ENCODE measurements around the gene PDE4C. TPM values are rescaled to one million over a fixed set of nuclear protein-coding genes. Genes with fewer than 3 reads are reported as not detected.

The PDE4C gene
- total RNA-seq, 2 experiments from 2014 or later, result 1.4 TPM; not detected in 1

DNA sequence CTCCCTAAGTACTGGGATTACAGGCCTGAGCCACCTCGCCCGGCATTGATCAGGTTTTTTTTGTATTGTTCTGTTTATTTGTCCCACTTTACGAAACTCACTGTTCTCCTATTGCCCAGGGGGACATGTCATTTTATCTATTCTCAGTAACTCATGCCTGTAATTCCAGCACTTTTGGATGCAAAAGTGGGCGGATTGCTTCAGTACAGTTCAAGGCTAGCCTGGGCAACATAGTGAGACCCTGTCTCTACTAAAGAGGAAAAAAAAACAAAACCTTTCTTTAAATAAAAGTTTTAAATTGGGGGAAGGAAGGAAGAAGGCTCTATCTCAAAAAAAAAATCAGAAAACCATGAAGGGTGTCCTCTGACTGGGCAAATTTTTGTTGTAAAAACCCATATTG, 36.0 kb downstream of the PDE4C start:
- Histone ChIP-seq H3K4me1 (ENCODE audit: insufficient read depth, low read length, poor library complexity, severe bottlenecking) (peaks cover 35% of the 10 kb centered on the region), H3K4me2 (ENCODE audit: low read length) (no peak overlapping the region), H3K4me3 (ENCODE audit: low read depth, low read length, poor library complexity, severe bottlenecking) (no peak overlapping the region), H3K27ac (ENCODE audit: low read depth, low read length, poor library complexity, severe bottlenecking) (no peak overlapping the region), H2AFZ (ENCODE audit: low read length) (no peak overlapping the region), H3K9me2 (ENCODE audit: insufficient read depth, low read length) (no peaks in the 10 kb centered on the region), H3K79me2 (ENCODE audit: insufficient read depth, low read depth, low read length) (peaks cover 8% of the 10 kb centered on the region; the same call in 1 of the 2 replicates), H3K9me3 (ENCODE audit: low read length) (no peaks in the 10 kb centered on the region), H4K20me1 (ENCODE audit: insufficient read depth, low read length) (0 out of 2 replicates have a peak, but pooled peaks cover 12% of the 10 kb centered on the region), H3K36me3 (ENCODE audit: insufficient read depth, low read length) (no peaks in the 10 kb centered on the region)
- DNase-seq (ENCODE audit: low spot score), result no peak
- CTCF ChIA-PET (ENCODE audit: unreplicated experiment), result no interaction called here
- TF ChIP-seq, protein P1, sequence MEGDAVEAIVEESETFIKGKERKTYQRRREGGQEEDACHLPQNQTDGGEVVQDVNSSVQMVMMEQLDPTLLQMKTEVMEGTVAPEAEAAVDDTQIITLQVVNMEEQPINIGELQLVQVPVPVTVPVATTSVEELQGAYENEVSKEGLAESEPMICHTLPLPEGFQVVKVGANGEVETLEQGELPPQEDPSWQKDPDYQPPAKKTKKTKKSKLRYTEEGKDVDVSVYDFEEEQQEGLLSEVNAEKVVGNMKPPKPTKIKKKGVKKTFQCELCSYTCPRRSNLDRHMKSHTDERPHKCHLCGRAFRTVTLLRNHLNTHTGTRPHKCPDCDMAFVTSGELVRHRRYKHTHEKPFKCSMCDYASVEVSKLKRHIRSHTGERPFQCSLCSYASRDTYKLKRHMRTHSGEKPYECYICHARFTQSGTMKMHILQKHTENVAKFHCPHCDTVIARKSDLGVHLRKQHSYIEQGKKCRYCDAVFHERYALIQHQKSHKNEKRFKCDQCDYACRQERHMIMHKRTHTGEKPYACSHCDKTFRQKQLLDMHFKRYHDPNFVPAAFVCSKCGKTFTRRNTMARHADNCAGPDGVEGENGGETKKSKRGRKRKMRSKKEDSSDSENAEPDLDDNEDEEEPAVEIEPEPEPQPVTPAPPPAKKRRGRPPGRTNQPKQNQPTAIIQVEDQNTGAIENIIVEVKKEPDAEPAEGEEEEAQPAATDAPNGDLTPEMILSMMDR (conservative IDR thresholded peaks at IDR 0.05; ENCODE audit: low read length), result no peak
- TF ChIP-seq EZH2phosphoT487 (IDR thresholded peaks at IDR 0.05; ENCODE audit: borderline replicate concordance, low read depth, low read length), result no peak
- intact Hi-C loops (cut with micrococcal nuclease; ENCODE audit: unreplicated experiment), result no loop called here
- BruUV-seq (replicated peaks), result no TSS peak
- POLR2A ChIA-PET, result interaction anchor here (0.7 kb wide), 1 partner anchor 54 kb away, joined by 4 read pairs; no protein-coding TSS in a partner anchor

DNA sequence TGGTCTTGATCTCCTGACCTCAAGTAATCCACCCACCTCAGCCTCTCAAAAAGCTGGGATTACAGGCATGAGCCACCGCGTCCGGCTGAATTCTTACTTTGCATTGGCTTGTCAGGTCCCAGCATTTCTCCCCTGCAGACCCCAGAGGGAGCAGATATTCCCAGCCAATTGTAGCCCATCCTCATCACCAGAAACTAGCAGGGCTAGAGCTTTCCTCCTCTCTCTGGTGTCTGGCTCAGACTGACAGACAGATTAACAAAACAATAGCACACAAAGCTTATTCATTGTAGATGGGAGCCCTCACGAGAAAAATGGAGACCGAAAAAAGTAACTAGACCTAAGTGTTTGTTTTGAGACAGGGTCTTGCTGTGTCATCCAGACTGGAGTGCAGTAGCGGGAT, 40.7 kb downstream of the PDE4C start:
- BruUV-seq (replicated peaks), result no TSS peak
- Histone ChIP-seq H3K9me2 (ENCODE audit: insufficient read depth, low read length) (no peaks in the 10 kb centered on the region), H3K79me2 (ENCODE audit: insufficient read depth, low read depth, low read length) (no peaks in the 10 kb centered on the region), H3K27ac (ENCODE audit: low read depth, low read length, poor library complexity, severe bottlenecking) (no peak overlapping the region), H3K9me3 (ENCODE audit: low read length) (no peaks in the 10 kb centered on the region), H3K4me3 (ENCODE audit: low read depth, low read length, poor library complexity, severe bottlenecking) (no peak overlapping the region), H3K4me2 (ENCODE audit: low read length) (no peak overlapping the region), H4K20me1 (ENCODE audit: insufficient read depth, low read length) (no peaks in the 10 kb centered on the region), H3K4me1 (ENCODE audit: insufficient read depth, low read length, poor library complexity, severe bottlenecking) (peaks cover 22% of the 10 kb centered on the region), H2AFZ (ENCODE audit: low read length) (no peak overlapping the region), H3K36me3 (ENCODE audit: insufficient read depth, low read length) (peaks cover 6% of the 10 kb centered on the region; the same call in 1 of the 2 replicates)
- POLR2A ChIA-PET, result interaction anchor here (0.7 kb wide), 2 partner anchors 18 to 21 kb away, joined by 3 to 6 read pairs; partner anchors contain the start of gene RAB3A
- TF ChIP-seq EZH2phosphoT487 (IDR thresholded peaks at IDR 0.05; ENCODE audit: borderline replicate concordance, low read depth, low read length), result no peak
- TF ChIP-seq, protein P1 (conservative IDR thresholded peaks at IDR 0.05; ENCODE audit: low read length), result no peak
- intact Hi-C loops (cut with micrococcal nuclease; ENCODE audit: unreplicated experiment), result no loop called here
- CTCF ChIA-PET (ENCODE audit: unreplicated experiment), result no interaction called here
- DNase-seq (ENCODE audit: low spot score), result no peak

DNA sequence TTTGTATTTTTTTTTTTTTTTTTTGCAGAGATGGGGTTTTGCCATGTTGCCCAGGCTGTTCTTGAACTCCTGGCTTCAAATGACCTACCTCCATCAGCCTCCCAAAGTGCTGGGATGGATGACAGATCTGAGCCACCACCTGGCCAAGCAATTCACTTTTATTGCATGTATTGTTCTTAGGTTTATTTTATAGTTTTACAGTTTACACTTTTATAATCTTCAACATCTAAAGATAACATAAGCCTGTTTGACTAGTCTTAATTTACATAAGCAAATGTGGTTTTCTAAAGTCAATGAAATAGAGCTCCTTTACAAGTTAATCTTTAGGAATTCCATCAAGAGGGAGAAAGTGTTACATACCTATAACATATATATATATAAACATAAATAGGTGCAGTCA, 42.7 kb downstream of the PDE4C start:
- POLR2A ChIA-PET, result interaction anchor here (0.6 kb wide), 1 partner anchor 138 kb away, joined by 3 read pairs; no protein-coding TSS in a partner anchor
- no peaks in the 10 kb centered on the region for H4K20me1 ChIP-seq (ENCODE audit: insufficient read depth, low read length)

More for the DNA sequence above, 42.7 kb downstream of the PDE4C start:
- H3K4me1 ChIP-seq (ENCODE audit: insufficient read depth, low read length, poor library complexity, severe bottlenecking), result peaks cover 25% of the 10 kb centered on the region
- TSS peak; percentile 54 for BruUV-seq (replicated peaks)
- no peaks in the 10 kb centered on the region for H3K9me3 ChIP-seq (ENCODE audit: low read length)
- CTCF ChIA-PET (ENCODE audit: unreplicated experiment), result interaction anchor here (1.0 kb wide), 1 partner anchor 13 kb away, joined by 3 read pairs; no protein-coding TSS in a partner anchor
- H3K4me2 ChIP-seq (ENCODE audit: low read length), result no peak overlapping the region
- intact Hi-C loops (cut with micrococcal nuclease; ENCODE audit: unreplicated experiment), result no loop called here
- H3K9me2 ChIP-seq (ENCODE audit: insufficient read depth, low read length), result no peaks in the 10 kb centered on the region
- no peak overlapping the region for H2AFZ ChIP-seq (ENCODE audit: low read length)
- no peaks in the 10 kb centered on the region for H3K79me2 ChIP-seq (ENCODE audit: insufficient read depth, low read depth, low read length)
- TF ChIP-seq, protein P1 (conservative IDR thresholded peaks at IDR 0.05; ENCODE audit: low read length), result no peak
- TF ChIP-seq EZH2phosphoT487 (IDR thresholded peaks at IDR 0.05; ENCODE audit: borderline replicate concordance, low read depth, low read length), result no peak
- no peak for DNase-seq (ENCODE audit: low spot score)
- no peak overlapping the region for H3K4me3 ChIP-seq (ENCODE audit: low read depth, low read length, poor library complexity, severe bottlenecking)
- H3K36me3 ChIP-seq (ENCODE audit: insufficient read depth, low read length), result peaks cover 14% of the 10 kb centered on the region
- H3K27ac ChIP-seq (ENCODE audit: low read depth, low read length, poor library complexity, severe bottlenecking), result no peak overlapping the region
